PC-3 (cell line): Measurements from ENCODE around the gene ADGRG1.

Experiments used
- CTCF ChIP-seq: fragments of 300-600 bp; sonication (generic); conservative IDR thresholded peaks from 2 replicates; pipeline ENCODE4 v1.5.1; 2017; ENCODE audit warnings: antibody characterized with exemption, low read depth, mild to moderate bottlenecking, low read length
- EZH2 ChIP-seq: fragments of 300-600 bp; sonication (generic); IDR thresholded peaks from one replicate; pipeline ENCODE4 v1.6.1; 2017; ENCODE audit warnings: antibody characterized with exemption, mild to moderate bottlenecking, low read length; ENCODE audit not compliant: unreplicated experiment
- EZH2phosphoT487 ChIP-seq: fragments of 300-600 bp; sonication (generic); IDR thresholded peaks from 2 replicates; pipeline ENCODE4 v1.6.1; 2018; ENCODE audit warnings: mild to moderate bottlenecking, antibody characterized with exemption, low read length, borderline replicate concordance

GRCh38 chr16:57670196-57670595 is 41.8 kb downstream of the ADGRG1 start:
- TF ChIP-seq CTCF (no peak), EZH2phosphoT487 (no peak), EZH2 (no peak)
